CD4-positive, alpha-beta T cell (primary cell): ENCODE results near the gene RPL37A. TPM values are rescaled to one million over a fixed set of nuclear protein-coding genes. Genes with fewer than 3 reads are reported as not detected.

Source experiments
- ATAC-seq: fragments of 200-7000 bp; cut with Tn5 transposase; one replicate; pipeline ENCODE4 v1.10.0; 2022; ENCODE audit warnings: mild to moderate bottlenecking; ENCODE audit not compliant: poor library complexity
- CTCF ChIA-PET: fragments of 350-600 bp; sonication (Branson Sonifier 250); formaldehyde crosslinking; loops from one replicate; lab custom pipeline; 2021; ENCODE audit warnings: antibody characterized with exemption, inconsistent platforms; lab: Charles Lee
- POLR2A ChIA-PET: fragments of 350-600 bp; sonication (Branson Sonifier 250); formaldehyde crosslinking; loops from one replicate; lab custom pipeline; 2021; ENCODE audit warnings: antibody characterized with exemption, inconsistent platforms; lab: Charles Lee
- DNase-seq, 14 experiments: peaks; one replicate each; pipeline ENCODE4 v3.0.0-alpha.2; 2013 to 2020; ENCODE audit warnings: mixed read lengths in 2 of 14
- H3K27ac ChIP-seq, 2 donors: one replicate each; pipeline versions ENCODE4 v1.5.1 to v1.7.0; 2013; ENCODE audit warnings: low read length in 2 of 2, low read depth in 1 of 2, mild to moderate bottlenecking in 1 of 2
- H3K27me3 ChIP-seq, 2 experiments: 1 replicate in 1 of 2; 2 replicates in 1 of 2; pipeline versions ENCODE4 v1.6.1 to v1.7.0; 2013; ENCODE audit warnings: low read length in 2 of 2, control low read depth in 1 of 2, mild to moderate bottlenecking in 1 of 2, moderate library complexity in 1 of 2; ENCODE audit not compliant: insufficient read depth in 2 of 2, control insufficient read depth in 1 of 2
- H3K36me3 ChIP-seq: one replicate; pipeline ENCODE4 v1.6.1; 2013; ENCODE audit warnings: low read length, control low read depth; ENCODE audit not compliant: insufficient read depth
- H3K4me1 ChIP-seq: one replicate; pipeline ENCODE4 v1.6.1; 2013; ENCODE audit warnings: low read length, control low read depth; ENCODE audit not compliant: insufficient read depth
- H3K4me3 ChIP-seq: one replicate; pipeline ENCODE4 v1.5.1; 2013; ENCODE audit warnings: mild to moderate bottlenecking, low read length, moderate library complexity
- H3K9me3 ChIP-seq, 2 experiments: 1 replicate in 1 of 2; 2 replicates in 1 of 2; pipeline versions ENCODE4 v1.6.1 to v1.7.0; 2013; ENCODE audit warnings: low read length in 2 of 2, mild to moderate bottlenecking in 2 of 2, control low read depth in 1 of 2, moderate library complexity in 1 of 2; ENCODE audit not compliant: control insufficient read depth in 1 of 2, insufficient read depth in 1 of 2
- H3K27ac Mint-ChIP-seq: one replicate; pipeline ENCODE4 v1.8.0; 2020; ENCODE audit warnings: mixed read lengths
- H3K27me3 Mint-ChIP-seq: one replicate; pipeline ENCODE4 v1.8.0; 2021; ENCODE audit warnings: mixed read lengths
- H3K36me3 Mint-ChIP-seq: one replicate; pipeline ENCODE4 v1.8.0; 2021; ENCODE audit warnings: low read depth, mixed read lengths
- H3K4me1 Mint-ChIP-seq: one replicate; pipeline ENCODE4 v1.8.0; 2021; ENCODE audit warnings: low read depth, mixed read lengths
- H3K4me3 Mint-ChIP-seq: one replicate; pipeline ENCODE4 v1.8.0; 2020; ENCODE audit warnings: mild to moderate bottlenecking, mixed read lengths
- H3K9me3 Mint-ChIP-seq: one replicate; pipeline ENCODE4 v1.8.0; 2020; ENCODE audit warnings: mixed read lengths
- CTCF ChIP-seq: fragments of 200-600 bp; IDR thresholded peaks from one replicate; pipeline ENCODE4 v1.8.0; 2022; ENCODE audit warnings: antibody characterized with exemption, mild to moderate bottlenecking
- intact Hi-C, 2 experiments: fragments of 100-400 bp; cut with DNase I in 1 of 2; cut with micrococcal nuclease in 1 of 2; formaldehyde crosslinking; loops; one replicate each; pipeline versions ENCODE4 v1.15.1 to v1.9.0; 2023 to 2025; cut with DNase I, micrococcal nuclease
- total RNA-seq, 174 experiments: library from RNA in 2 of 174; stranded (reverse) in 2 of 174; gene quantifications; one replicate each; pipeline ENCODE4 v1.2.3 and lab custom pipeline; 2021 to 2026

The RPL37A gene
- total RNA-seq, 2 experiments from 2014 or later: 4,138 to 4,142 TPM

GRCh38 chr2:216453955-216454614, 44.6 kb upstream of the RPL37A start:
- Mint-ChIP-seq H3K27ac (no peak overlapping the region), H3K36me3 (peaks cover 66% of the 10 kb centered on the region), H3K4me3 (no peak overlapping the region), H3K9me3 (no peaks in the 10 kb centered on the region), H3K27me3 (no peaks in the 10 kb centered on the region), H3K4me1 (no peaks in the 10 kb centered on the region)
- no peak overlapping the region for H3K27ac ChIP-seq
- CTCF ChIA-PET: no interaction called here
- intact Hi-C loops: no loop called here
- H3K4me3 ChIP-seq: no peak overlapping the region
- POLR2A ChIA-PET: no interaction called here
- peaks cover 52% of the 10 kb centered on the region for H3K36me3 ChIP-seq
- DNase-seq: no peak
- no peaks in the 10 kb centered on the region for H3K27me3 ChIP-seq
- TF ChIP-seq CTCF: no peak
- H3K4me1 ChIP-seq: no peaks in the 10 kb centered on the region
- no peaks in the 10 kb centered on the region for H3K9me3 ChIP-seq
- ATAC-seq: no peak

GRCh38 chr2:216463148-216463547, 35.5 kb upstream of the RPL37A start:
- CTCF ChIA-PET: no interaction called here

GRCh38 chr2:216464104-216464720, 34.4 kb upstream of the RPL37A start:
- POLR2A ChIA-PET: no interaction called here
- H3K27me3 ChIP-seq: no peaks in the 10 kb centered on the region
- no peak for TF ChIP-seq CTCF
- H3K27me3 Mint-ChIP-seq: no peaks in the 10 kb centered on the region
- H3K4me1 Mint-ChIP-seq: no peaks in the 10 kb centered on the region
- no peaks in the 10 kb centered on the region for H3K4me1 ChIP-seq
- CTCF ChIA-PET: interaction anchor here (0.7 kb wide), 1 partner anchor 19 kb away, joined by 3 read pairs; no protein-coding TSS in a partner anchor
- H3K36me3 ChIP-seq: peaks cover 18% of the 10 kb centered on the region
- ATAC-seq (no peak), DNase-seq (no peak)
- H3K4me3 Mint-ChIP-seq: no peak overlapping the region
- H3K9me3 ChIP-seq: no peaks in the 10 kb centered on the region
- peaks cover 62% of the 10 kb centered on the region for H3K36me3 Mint-ChIP-seq
- no peak overlapping the region for H3K4me3 ChIP-seq
- H3K27ac Mint-ChIP-seq: no peak overlapping the region
- no peak overlapping the region for H3K27ac ChIP-seq
- no peaks in the 10 kb centered on the region for H3K9me3 Mint-ChIP-seq
- intact Hi-C loops: no loop called here

More at GRCh38 chr2:216463148-216463547, 35.5 kb upstream of the RPL37A start:
- no peak for ATAC-seq
- DNase-seq: no peak
- intact Hi-C loops: no loop called here
- H3K9me3 Mint-ChIP-seq: no peaks in the 10 kb centered on the region
- no peak overlapping the region for H3K4me3 Mint-ChIP-seq
- POLR2A ChIA-PET: no interaction called here
- H3K36me3 Mint-ChIP-seq: peaks cover 52% of the 10 kb centered on the region
- Histone ChIP-seq H3K4me3 (no peak overlapping the region), H3K36me3 (peaks cover 16% of the 10 kb centered on the region), H3K4me1 (no peaks in the 10 kb centered on the region), H3K9me3 (no peaks in the 10 kb centered on the region), H3K27ac (no peak overlapping the region), H3K27me3 (no peaks in the 10 kb centered on the region)
- H3K4me1 Mint-ChIP-seq: no peaks in the 10 kb centered on the region
- no peak for TF ChIP-seq CTCF
- H3K27ac Mint-ChIP-seq: no peak overlapping the region
- H3K27me3 Mint-ChIP-seq: no peaks in the 10 kb centered on the region
